Measurements from ENCODE around the gene FAM193B. TPM values are rescaled to one million over a fixed set of nuclear protein-coding genes. Genes with fewer than 3 reads are reported as not detected.

The FAM193B gene
- total RNA-seq, 1 experiment from 2014 or later = 43.8 TPM

DNA sequence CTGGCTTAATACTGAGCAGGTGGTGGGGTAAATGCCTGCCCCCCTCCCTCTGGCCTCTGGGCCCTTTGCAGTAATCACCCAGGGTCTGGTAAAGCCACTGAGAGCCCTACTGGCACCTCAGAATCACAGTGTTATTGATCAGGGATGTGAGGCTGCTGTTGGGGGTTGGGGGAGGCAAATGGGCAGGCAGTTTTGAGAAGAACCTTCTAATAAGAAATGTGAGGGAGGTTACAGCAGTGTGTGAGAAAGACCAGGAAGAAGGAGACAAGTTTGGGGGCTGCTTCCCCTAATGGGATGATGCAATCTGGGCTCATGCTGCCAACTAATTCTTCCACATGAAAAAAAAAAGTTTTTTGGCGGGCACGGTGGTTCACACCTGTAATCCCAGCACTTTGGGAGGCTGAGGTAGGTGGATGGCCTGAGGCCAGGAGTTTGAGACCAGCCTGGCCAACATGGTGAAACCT is 42.4 kb upstream of the FAM193B start:
- Histone ChIP-seq H3K4me3 (ENCODE audit: low read depth, low read length, poor library complexity, severe bottlenecking) (no peak overlapping the region), H3K4me1 (ENCODE audit: insufficient read depth, low read length, poor library complexity, severe bottlenecking) (peaks cover 6% of the 10 kb centered on the region), H3K27me3 (replicated peaks; ENCODE audit: insufficient read depth, low read depth, low read length, poor library complexity) (no peaks in the 10 kb centered on the region), H3K9me3 (ENCODE audit: low read depth, low read length, poor library complexity, severe bottlenecking) (no peaks in the 10 kb centered on the region), H3K27ac (ENCODE audit: low read depth, low read length, poor library complexity, severe bottlenecking) (no peak overlapping the region), H3K36me3 (ENCODE audit: insufficient read depth, low read length, poor library complexity, severe bottlenecking) (peaks cover 20% of the 10 kb centered on the region)
- intact Hi-C loops (cut with micrococcal nuclease; ENCODE audit: unreplicated experiment) = no loop called here
- ChIA-PET POLR2A (ENCODE audit: low non-redundant PET) (no interaction called here), CTCF (no interaction called here)
- no TSS peak for BruUV-seq (replicated peaks)
- DNase-seq (ENCODE audit: low spot score) = no peak
- no peak for TF ChIP-seq EZH2 (IDR thresholded peaks at IDR 0.05; ENCODE audit: borderline replicate concordance, low read depth, low read length, poor library complexity, severe bottlenecking)
- TF ChIP-seq, protein P1, sequence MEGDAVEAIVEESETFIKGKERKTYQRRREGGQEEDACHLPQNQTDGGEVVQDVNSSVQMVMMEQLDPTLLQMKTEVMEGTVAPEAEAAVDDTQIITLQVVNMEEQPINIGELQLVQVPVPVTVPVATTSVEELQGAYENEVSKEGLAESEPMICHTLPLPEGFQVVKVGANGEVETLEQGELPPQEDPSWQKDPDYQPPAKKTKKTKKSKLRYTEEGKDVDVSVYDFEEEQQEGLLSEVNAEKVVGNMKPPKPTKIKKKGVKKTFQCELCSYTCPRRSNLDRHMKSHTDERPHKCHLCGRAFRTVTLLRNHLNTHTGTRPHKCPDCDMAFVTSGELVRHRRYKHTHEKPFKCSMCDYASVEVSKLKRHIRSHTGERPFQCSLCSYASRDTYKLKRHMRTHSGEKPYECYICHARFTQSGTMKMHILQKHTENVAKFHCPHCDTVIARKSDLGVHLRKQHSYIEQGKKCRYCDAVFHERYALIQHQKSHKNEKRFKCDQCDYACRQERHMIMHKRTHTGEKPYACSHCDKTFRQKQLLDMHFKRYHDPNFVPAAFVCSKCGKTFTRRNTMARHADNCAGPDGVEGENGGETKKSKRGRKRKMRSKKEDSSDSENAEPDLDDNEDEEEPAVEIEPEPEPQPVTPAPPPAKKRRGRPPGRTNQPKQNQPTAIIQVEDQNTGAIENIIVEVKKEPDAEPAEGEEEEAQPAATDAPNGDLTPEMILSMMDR (conservative IDR thresholded peaks at IDR 0.05; ENCODE audit: low read depth, low read length) = no peak

DNA sequence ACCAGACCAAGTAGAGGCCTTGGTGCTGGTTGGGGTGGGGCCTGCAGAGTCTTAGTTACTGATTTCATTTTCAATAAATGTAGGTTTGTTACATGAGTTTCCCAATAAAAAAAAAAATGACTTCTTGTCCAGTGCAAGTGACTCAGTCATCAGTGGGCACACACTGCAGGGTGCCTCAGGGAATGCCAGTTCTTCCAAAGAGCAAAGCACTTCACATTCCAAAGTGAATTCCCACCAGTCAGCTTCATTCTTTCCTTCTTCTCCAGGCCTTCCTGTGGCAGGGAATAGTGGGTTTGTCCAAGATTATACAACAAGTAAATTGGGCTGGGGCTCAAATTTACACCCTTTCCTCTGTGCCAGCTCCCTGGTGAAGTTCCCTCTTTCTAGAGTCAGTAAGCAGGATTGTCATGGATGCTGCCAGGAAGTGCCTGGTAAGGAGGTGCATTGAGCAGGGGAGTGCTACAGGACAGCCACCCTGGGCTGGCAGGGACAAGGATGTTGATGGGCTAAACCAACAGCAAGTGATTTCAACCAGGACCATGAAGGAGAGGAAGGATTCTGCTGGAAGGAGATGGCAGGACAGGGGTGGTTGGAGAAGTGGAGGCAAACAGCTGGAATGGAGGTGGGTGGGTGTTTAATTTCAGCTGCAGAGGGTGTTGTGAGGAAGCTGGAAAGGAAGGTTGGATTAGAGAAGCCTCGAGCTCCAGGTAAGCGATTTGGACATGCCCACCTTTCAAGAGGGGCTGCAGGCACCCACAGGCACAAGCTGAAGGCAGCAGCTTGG is 41.8 kb upstream of the FAM193B start:
- no peak overlapping the region for H3K27ac ChIP-seq (ENCODE audit: low read depth, low read length, poor library complexity, severe bottlenecking)
- no peak for TF ChIP-seq EZH2 (IDR thresholded peaks at IDR 0.05; ENCODE audit: borderline replicate concordance, low read depth, low read length, poor library complexity, severe bottlenecking)
- TF ChIP-seq, protein P1 (conservative IDR thresholded peaks at IDR 0.05; ENCODE audit: low read depth, low read length) = no peak
- BruUV-seq (replicated peaks) = no TSS peak
- peaks cover 20% of the 10 kb centered on the region for H3K36me3 ChIP-seq (ENCODE audit: insufficient read depth, low read length, poor library complexity, severe bottlenecking)
- peaks cover 6% of the 10 kb centered on the region for H3K4me1 ChIP-seq (ENCODE audit: insufficient read depth, low read length, poor library complexity, severe bottlenecking)
- intact Hi-C loops (cut with micrococcal nuclease; ENCODE audit: unreplicated experiment) = no loop called here
- H3K9me3 ChIP-seq (ENCODE audit: low read depth, low read length, poor library complexity, severe bottlenecking) = no peaks in the 10 kb centered on the region
- POLR2A ChIA-PET (ENCODE audit: low non-redundant PET) = no interaction called here
- no peak for DNase-seq (ENCODE audit: low spot score)
- H3K27me3 ChIP-seq (replicated peaks; ENCODE audit: insufficient read depth, low read depth, low read length, poor library complexity) = no peaks in the 10 kb centered on the region
- H3K4me3 ChIP-seq (ENCODE audit: low read depth, low read length, poor library complexity, severe bottlenecking) = no peak overlapping the region
- CTCF ChIA-PET = no interaction called here

DNA sequence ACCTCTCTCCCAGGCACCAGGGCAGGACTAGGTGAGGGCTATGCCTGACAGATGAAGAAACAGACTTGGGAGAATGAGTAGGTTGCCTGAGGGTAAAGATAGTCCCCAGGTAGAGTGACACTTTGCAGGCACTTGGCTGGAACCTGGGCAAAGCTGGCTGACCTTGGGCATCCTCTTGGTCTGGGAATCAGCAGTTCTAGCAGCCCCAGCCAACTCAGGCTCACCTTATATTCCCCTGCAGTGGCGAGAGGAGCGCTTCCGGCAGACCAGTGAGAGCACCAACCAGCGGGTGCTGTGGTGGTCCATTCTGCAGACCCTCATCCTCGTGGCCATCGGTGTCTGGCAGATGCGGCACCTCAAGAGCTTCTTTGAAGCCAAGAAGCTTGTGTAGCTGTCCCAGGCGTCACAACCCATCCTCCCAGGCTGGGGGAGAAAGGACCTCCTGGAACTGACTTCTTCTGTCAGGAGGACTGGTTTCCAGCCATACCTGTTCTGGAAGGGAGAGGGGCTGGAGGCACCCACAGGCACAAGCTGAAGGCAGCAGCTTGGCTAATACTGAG is 40.7 kb upstream of the FAM193B start:
- Histone ChIP-seq H3K4me1 (ENCODE audit: insufficient read depth, low read length, poor library complexity, severe bottlenecking) (no peaks in the 10 kb centered on the region), H3K9me3 (ENCODE audit: low read depth, low read length, poor library complexity, severe bottlenecking) (no peaks in the 10 kb centered on the region), H3K36me3 (ENCODE audit: insufficient read depth, low read length, poor library complexity, severe bottlenecking) (peaks cover 20% of the 10 kb centered on the region), H3K27ac (ENCODE audit: low read depth, low read length, poor library complexity, severe bottlenecking) (no peak overlapping the region), H3K4me3 (ENCODE audit: low read depth, low read length, poor library complexity, severe bottlenecking) (no peak overlapping the region), H3K27me3 (replicated peaks; ENCODE audit: insufficient read depth, low read depth, low read length, poor library complexity) (no peaks in the 10 kb centered on the region)
- POLR2A ChIA-PET (ENCODE audit: low non-redundant PET) = no interaction called here
- TF ChIP-seq, protein P1 (conservative IDR thresholded peaks at IDR 0.05; ENCODE audit: low read depth, low read length) = no peak
- TF ChIP-seq EZH2 (IDR thresholded peaks at IDR 0.05; ENCODE audit: borderline replicate concordance, low read depth, low read length, poor library complexity, severe bottlenecking) = no peak
- CTCF ChIA-PET = no interaction called here
- no peak for DNase-seq (ENCODE audit: low spot score)
- intact Hi-C loops (cut with micrococcal nuclease; ENCODE audit: unreplicated experiment) = no loop called here
- no TSS peak for BruUV-seq (replicated peaks)
